ENCODE measurements around the gene NCK2. TPM values are rescaled to one million over a fixed set of nuclear protein-coding genes. Genes with fewer than 3 reads are reported as not detected.

The NCK2 gene
- 10 to 100 TPM; 46.0 to 62.6 (median 55.3) TPM for total RNA-seq

- TF ChIP-seq POLR2A (IDR thresholded peaks at IDR 0.05) = peak in 1 of 2 donors; percentile 57
- peak in 2 of 6 experiments; percentile 12 to 17 for TF ChIP-seq CTCF (IDR thresholded peaks at IDR 0.05)
- no peaks in the 10 kb centered on the region for H3K36me3 ChIP-seq
- 1% methylated on average over 16 to 39 of the region's 119 CpGs for WGBS, 2 donors
Measured at GRCh38 chr2:105744909-105745853, at the start of gene NCK2. Gene NCK2, plus strand, starts transcription at chr2:105744912. Its CDS starts 110,152 bp downstream, at chr2:105855064.

GRCh38 chr2:105697781-105698449 is 46.8 kb upstream of the NCK2 start:
- H3K27ac ChIP-seq = no peak overlapping the region
- intact Hi-C loops (cut with DNase I) = no loop called here
- no peak for TF ChIP-seq POLR2A (IDR thresholded peaks at IDR 0.05)
- TF ChIP-seq CTCF (IDR thresholded peaks at IDR 0.05) = no peak
- 79 to 81% methylated on average over 10 of the region's 10 CpGs for WGBS, 2 donors
- no peaks in the 10 kb centered on the region for H3K27me3 ChIP-seq
- no peaks in the 10 kb centered on the region for H3K9me3 ChIP-seq
- DNase-seq = no peak
- H3K4me1 ChIP-seq = no peaks in the 10 kb centered on the region
- H3K36me3 ChIP-seq = no peaks in the 10 kb centered on the region
- no peak overlapping the region for H3K4me3 ChIP-seq (replicated peaks in 1 of 3)

More at GRCh38 chr2:105744909-105745853, at the start of gene NCK2:
- Histone ChIP-seq H3K9me3 (no peaks in the 10 kb centered on the region), H3K4me1 (peaks cover 26 to 53% of the 10 kb centered on the region in 2 donors), H3K4me3 (replicated peaks in 1 of 3) (peak within 1 kb of the TSS; percentile 72 to 98 (median 82)), H3K27me3 (no peaks in the 10 kb centered on the region), H3K27ac (peak within 1 kb of the TSS; percentile 87 to 95 (median 91))
- intact Hi-C loops (cut with DNase I) = loop anchor here (10.0 kb wide), 3 partner anchors 140 to 200 kb away; no protein-coding TSS in a partner anchor
- peak; percentile 32 to 39 for DNase-seq

GRCh38 chr2:105698820-105699219 is 45.9 kb upstream of the NCK2 start:
- no peaks in the 10 kb centered on the region for H3K9me3 ChIP-seq
- H3K4me3 ChIP-seq (replicated peaks in 1 of 3) = no peak overlapping the region
- no peaks in the 10 kb centered on the region for H3K27me3 ChIP-seq
- no peaks in the 10 kb centered on the region for H3K4me1 ChIP-seq
- no peak overlapping the region for H3K27ac ChIP-seq
- H3K36me3 ChIP-seq = no peaks in the 10 kb centered on the region
- WGBS, 2 donors = 61 to 69% methylated on average over 2 of the region's 2 CpGs
- intact Hi-C loops (cut with DNase I) = no loop called here
- TF ChIP-seq CTCF (IDR thresholded peaks at IDR 0.05) (no peak), POLR2A (IDR thresholded peaks at IDR 0.05) (no peak)
- no peak for DNase-seq

GRCh38 chr2:105701042-105701441 is 43.7 kb upstream of the NCK2 start:
- intact Hi-C loops (cut with DNase I) = no loop called here
- no peak overlapping the region for H3K27ac ChIP-seq
- no peaks in the 10 kb centered on the region for H3K27me3 ChIP-seq
- DNase-seq = no peak
- H3K9me3 ChIP-seq = no peaks in the 10 kb centered on the region
- H3K4me1 ChIP-seq = no peaks in the 10 kb centered on the region
- TF ChIP-seq CTCF (IDR thresholded peaks at IDR 0.05) (no peak), POLR2A (IDR thresholded peaks at IDR 0.05) (no peak)
- no peak overlapping the region for H3K4me3 ChIP-seq (replicated peaks in 1 of 3)
- WGBS, 2 donors = 89 to 92% methylated on average over 3 of the region's 3 CpGs
- H3K36me3 ChIP-seq = no peaks in the 10 kb centered on the region

Data from thyroid gland (tissue), 4 donors.